Central memory CD8-positive, alpha-beta T cell (primary cell): ENCODE results near the gene CNST.
"Not testable (repeated sequence)": the region's sequence is repeated elsewhere in the genome, so short reads cannot be mapped to it uniquely, and the experiment has no call there.

ENCODE experiments used
- ATAC-seq: fragments of 150-1000 bp; cut with Tn5 transposase; replicated peaks from 2 replicates; pipeline ENCODE4 v1.10.0; 2022; ENCODE audit warnings: mild to moderate bottlenecking, moderate FRiP score, moderate number of reproducible peaks; ENCODE audit not compliant: poor library complexity, severe bottlenecking; ENCODE audit errors: extremely low read depth
- DNase-seq, 2 donors: peaks; one replicate each; pipeline ENCODE4 v3.0.0; 2021; ENCODE audit warnings: low spot score in 2 of 2
- H3K27ac Mint-ChIP-seq: one replicate; pipeline ENCODE4 v1.8.0; 2022; ENCODE audit warnings: low read depth, mild to moderate bottlenecking, moderate library complexity, mixed read lengths
- H3K27me3 Mint-ChIP-seq: one replicate; pipeline ENCODE4 v1.8.0; 2022; ENCODE audit warnings: mixed read lengths
- H3K36me3 Mint-ChIP-seq: one replicate; pipeline ENCODE4 v1.8.0; 2022; ENCODE audit warnings: mild to moderate bottlenecking, moderate library complexity, mixed read lengths; ENCODE audit not compliant: insufficient read depth
- H3K4me1 Mint-ChIP-seq: one replicate; pipeline ENCODE4 v1.8.0; 2022; ENCODE audit warnings: mixed read lengths
- H3K4me3 Mint-ChIP-seq: one replicate; pipeline ENCODE4 v1.8.0; 2022; ENCODE audit warnings: mild to moderate bottlenecking, moderate library complexity, mixed read lengths
- H3K9me3 Mint-ChIP-seq: one replicate; pipeline ENCODE4 v1.8.0; 2022; ENCODE audit warnings: mixed read lengths

Gene CNST

DNA sequence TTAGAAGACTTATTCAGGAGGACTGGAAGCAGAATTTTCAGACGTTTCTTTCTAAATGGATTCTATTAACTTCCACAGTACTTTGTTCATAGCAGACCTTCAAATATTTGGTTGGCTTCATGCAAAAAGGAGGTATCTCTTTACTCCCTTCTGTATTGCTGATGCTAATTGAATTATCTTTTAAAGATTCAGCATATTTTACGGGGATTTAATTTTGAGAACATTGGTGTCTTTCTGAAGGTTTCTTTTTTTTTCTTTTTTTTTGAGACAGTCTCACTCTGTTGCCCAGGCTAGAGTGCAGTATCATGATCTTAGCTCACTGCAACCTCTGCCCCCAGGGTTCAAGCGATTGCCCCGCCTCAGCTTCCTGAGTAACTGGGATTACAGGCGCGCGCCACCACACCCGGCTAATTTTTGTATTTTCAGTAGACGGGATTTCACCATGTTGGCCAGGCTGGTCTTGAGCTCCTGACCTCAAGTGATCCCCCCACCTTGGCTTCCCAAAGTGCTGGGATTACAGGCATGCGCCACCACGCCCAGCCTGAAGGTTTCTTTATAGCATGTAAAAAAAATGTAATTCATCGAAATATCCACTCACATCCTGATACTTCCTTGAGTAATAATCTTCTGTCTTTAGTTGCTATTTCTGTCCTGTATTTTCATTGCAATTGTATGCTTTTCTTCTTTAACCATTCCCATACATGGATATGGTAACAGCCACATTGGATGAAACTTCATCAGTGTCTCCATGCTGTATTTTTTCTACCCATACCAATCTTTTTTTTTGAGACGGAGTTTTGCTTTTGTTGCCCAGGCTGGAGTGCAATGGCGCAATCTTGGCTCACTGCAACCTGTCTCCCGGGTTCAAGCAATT is 14.5 kb downstream of the CNST start:
- Mint-ChIP-seq H3K4me3 (no peak overlapping the region), H3K36me3 (peaks cover 21% of the 10 kb centered on the region), H3K27me3 (no peaks in the 10 kb centered on the region), H3K4me1 (peaks cover 54% of the 10 kb centered on the region), H3K9me3 (no peaks in the 10 kb centered on the region), H3K27ac (no peak overlapping the region)
- DNase-seq (no peak), ATAC-seq (no peak)

DNA sequence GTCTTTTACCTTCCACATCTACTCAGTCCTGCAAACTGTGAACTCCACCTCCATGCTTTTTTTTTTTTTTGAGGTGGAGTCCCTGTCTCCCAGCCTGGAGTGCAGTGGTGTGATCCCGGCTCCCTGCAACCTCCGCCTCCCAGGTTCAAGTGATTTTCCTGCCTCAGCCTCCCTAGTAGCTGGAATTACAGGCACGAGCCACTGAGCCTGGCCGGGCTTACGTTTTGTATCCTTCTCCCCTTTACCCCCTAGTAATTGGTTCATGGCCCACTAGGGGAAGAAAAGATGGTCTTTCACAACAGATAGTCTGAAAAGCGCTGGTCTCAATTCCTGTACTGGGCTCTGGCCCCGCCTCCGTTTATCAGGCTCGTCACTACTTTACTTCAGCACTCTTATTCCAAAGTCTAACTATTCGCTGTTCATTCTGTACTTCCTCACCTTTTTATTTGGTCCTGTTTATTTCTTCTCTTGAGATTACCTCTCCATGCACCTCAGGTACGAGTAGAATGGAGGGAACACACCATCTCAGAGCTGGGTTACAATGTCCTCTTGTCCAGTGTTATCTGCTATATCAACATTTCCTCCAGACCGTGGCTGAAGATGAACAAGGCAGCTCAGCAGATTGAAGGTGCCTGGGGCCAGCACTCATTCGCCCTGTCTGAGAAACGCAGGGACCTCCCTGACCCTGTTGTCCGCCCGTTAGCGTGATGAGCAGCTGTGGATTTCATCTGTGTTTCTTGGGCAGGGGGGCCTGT is 16.2 kb downstream of the CNST start:
- Mint-ChIP-seq H3K36me3 (peaks cover 22% of the 10 kb centered on the region), H3K4me3 (no peak overlapping the region), H3K9me3 (no peaks in the 10 kb centered on the region), H3K27ac (peak overlapping the region; percentile 17), H3K27me3 (no peaks in the 10 kb centered on the region), H3K4me1 (peaks cover 50% of the 10 kb centered on the region)
- ATAC-seq = no peak
- DNase-seq = no peak

GRCh38 chr1:246583056-246583440 is 16.8 kb downstream of the CNST start:
- Mint-ChIP-seq H3K36me3 (peaks cover 22% of the 10 kb centered on the region), H3K4me3 (no peak overlapping the region), H3K27ac (peak overlapping the region; percentile 17), H3K4me1 (peaks cover 45% of the 10 kb centered on the region), H3K9me3 (no peaks in the 10 kb centered on the region), H3K27me3 (no peaks in the 10 kb centered on the region)
- no peak for ATAC-seq
- DNase-seq = no peak

- DNase-seq = no peak
- Mint-ChIP-seq H3K36me3 (peaks cover 22% of the 10 kb centered on the region), H3K4me1 (peaks cover 40% of the 10 kb centered on the region), H3K9me3 (no peaks in the 10 kb centered on the region), H3K27ac (peak overlapping the region; percentile 17), H3K4me3 (no peak overlapping the region), H3K27me3 (no peaks in the 10 kb centered on the region)
- ATAC-seq = no peak
Measured at GRCh38 chr1:246583448-246584185, 17.4 kb downstream of the CNST start.

GRCh38 chr1:246587032-246587431 is 20.8 kb downstream of the CNST start:
- H3K36me3 Mint-ChIP-seq = peaks cover 31% of the 10 kb centered on the region
- no peak overlapping the region for H3K4me3 Mint-ChIP-seq
- peaks cover 46% of the 10 kb centered on the region for H3K4me1 Mint-ChIP-seq
- H3K27ac Mint-ChIP-seq = no peak overlapping the region
- no peak for DNase-seq
- no peak for ATAC-seq
- peaks cover 7% of the 10 kb centered on the region for H3K9me3 Mint-ChIP-seq
- no peaks in the 10 kb centered on the region for H3K27me3 Mint-ChIP-seq

GRCh38 chr1:246587606-246588005 is 21.4 kb downstream of the CNST start:
- Mint-ChIP-seq H3K9me3 (peaks cover 7% of the 10 kb centered on the region), H3K4me3 (no peak overlapping the region), H3K36me3 (peaks cover 32% of the 10 kb centered on the region), H3K27ac (no peak overlapping the region), H3K4me1 (peaks cover 45% of the 10 kb centered on the region), H3K27me3 (no peaks in the 10 kb centered on the region)
- ATAC-seq (no peak), DNase-seq (no peak)

- Mint-ChIP-seq H3K4me3 (no peak overlapping the region), H3K9me3 (peaks cover 7% of the 10 kb centered on the region), H3K4me1 (peaks cover 40% of the 10 kb centered on the region), H3K36me3 (peaks cover 31% of the 10 kb centered on the region), H3K27ac (no peak overlapping the region), H3K27me3 (no peaks in the 10 kb centered on the region)
- no peak for ATAC-seq
- no peak for DNase-seq
Measured at GRCh38 chr1:246588159-246588721, 22.0 kb downstream of the CNST start.

DNA sequence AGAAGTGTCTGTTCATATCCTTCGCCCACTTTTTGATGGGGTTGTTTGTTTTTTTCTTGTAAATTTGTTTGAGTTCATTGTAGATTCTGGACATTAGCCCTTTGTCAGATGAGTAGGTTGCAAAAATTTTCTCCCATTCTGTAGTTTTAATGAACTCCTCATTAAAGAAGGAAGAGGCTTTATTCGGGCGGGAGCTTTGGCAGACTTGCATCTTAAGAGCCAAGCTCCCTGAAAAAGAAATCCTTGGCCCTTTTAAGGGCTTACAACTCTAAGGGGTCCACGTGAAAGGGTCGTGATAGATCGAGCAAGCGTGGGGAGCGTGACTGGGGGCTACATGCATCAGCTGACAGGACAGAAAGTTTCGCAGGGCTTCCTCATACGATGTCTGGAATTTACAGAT is 23.7 kb downstream of the CNST start:
- DNase-seq, H3K27ac Mint-ChIP-seq, H3K27me3 Mint-ChIP-seq, ATAC-seq, H3K9me3 Mint-ChIP-seq, H3K4me3 Mint-ChIP-seq: not testable (repeated sequence)
- Mint-ChIP-seq H3K36me3 (peaks cover 24% of the 10 kb centered on the region), H3K4me1 (peaks cover 28% of the 10 kb centered on the region)

- ATAC-seq = no peak
- H3K27me3 Mint-ChIP-seq = no peaks in the 10 kb centered on the region
- DNase-seq = no peak
- H3K27ac Mint-ChIP-seq = no peak overlapping the region
- no peak overlapping the region for H3K4me3 Mint-ChIP-seq
- peaks cover 7% of the 10 kb centered on the region for H3K9me3 Mint-ChIP-seq
- H3K36me3 Mint-ChIP-seq = peaks cover 26% of the 10 kb centered on the region
- H3K4me1 Mint-ChIP-seq = peaks cover 30% of the 10 kb centered on the region
Measured at GRCh38 chr1:246591047-246591446, 24.8 kb downstream of the CNST start.

GRCh38 chr1:246591504-246591903 is 25.2 kb downstream of the CNST start:
- H3K27ac Mint-ChIP-seq = no peak overlapping the region
- no peaks in the 10 kb centered on the region for H3K27me3 Mint-ChIP-seq
- ATAC-seq = no peak
- H3K36me3 Mint-ChIP-seq = peaks cover 26% of the 10 kb centered on the region
- DNase-seq = no peak
- H3K4me1 Mint-ChIP-seq = peaks cover 30% of the 10 kb centered on the region
- no peak overlapping the region for H3K4me3 Mint-ChIP-seq
- H3K9me3 Mint-ChIP-seq = peaks cover 7% of the 10 kb centered on the region

DNA sequence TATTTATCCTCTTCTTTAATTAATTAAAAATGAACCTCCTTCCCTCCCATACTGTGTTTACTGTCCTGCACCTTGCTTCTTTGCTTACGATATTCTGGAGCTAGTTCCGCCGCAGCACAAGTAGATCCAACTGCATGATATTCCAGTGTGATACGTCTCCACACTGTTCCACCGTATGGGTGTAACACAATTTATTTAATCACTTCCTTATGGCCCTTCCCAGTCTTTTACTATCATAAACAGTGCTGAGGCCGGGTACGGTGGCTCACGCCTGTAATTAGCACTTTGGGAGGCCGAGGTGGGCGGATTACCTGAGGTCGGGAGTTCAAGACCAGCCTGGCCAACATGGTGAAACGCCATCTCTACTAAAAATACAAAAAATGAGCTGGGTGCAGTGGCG is 25.7 kb downstream of the CNST start:
- DNase-seq (no peak), ATAC-seq (no peak)
- Mint-ChIP-seq H3K4me3 (no peak overlapping the region), H3K27me3 (no peaks in the 10 kb centered on the region), H3K36me3 (peaks cover 27% of the 10 kb centered on the region), H3K27ac (no peak overlapping the region), H3K4me1 (peaks cover 32% of the 10 kb centered on the region), H3K9me3 (peaks cover 7% of the 10 kb centered on the region)

- Mint-ChIP-seq H3K9me3 (peaks cover 7% of the 10 kb centered on the region), H3K4me1 (peaks cover 36% of the 10 kb centered on the region), H3K36me3 (peaks cover 31% of the 10 kb centered on the region), H3K4me3 (no peak overlapping the region), H3K27ac (no peak overlapping the region), H3K27me3 (no peaks in the 10 kb centered on the region)
- DNase-seq (no peak), ATAC-seq (no peak)
Measured at GRCh38 chr1:246592695-246593094, 26.4 kb downstream of the CNST start.
